Activated CD4-positive, alpha-beta T cell treated with anti-CD3 and anti-CD28 coated beads, Interleukin-2, amount 50 U/mL, for 48 hours (primary cell): ENCODE measurements around the gene SNAPC2.
A peak's percentile ranks its signal among the peaks of the same experiment; 100 is the strongest.

Experiments
- DNase-seq, 2 experiments: peaks; one replicate each; pipeline ENCODE4 v3.0.0-alpha.2; 2020

Gene SNAPC2

GRCh38 chr19:7919610-7920518 is at the start of gene SNAPC2:
Gene SNAPC2 (plus strand): TSS chr19:7920338. CDS start chr19:7920367, 29 bp downstream.
- peak; percentile 98 for DNase-seq

- peak; percentile 60 to 68 for DNase-seq
These were observed 49.3 kb upstream of the SNAPC2 start for GRCh38 chr19:7870571-7871436.

- peak; percentile 87 for DNase-seq
These were observed 48.5 kb upstream of the SNAPC2 start for GRCh38 chr19:7871437-7872305.

- DNase-seq, result no peak
These were observed 47.6 kb upstream of the SNAPC2 start for GRCh38 chr19:7872306-7873204.

- no peak for DNase-seq
These were observed 46.6 kb upstream of the SNAPC2 start for GRCh38 chr19:7873304-7874075.

GRCh38 chr19:7874076-7874896 is 45.9 kb upstream of the SNAPC2 start, which contains the start of gene PRR36:
Gene PRR36 (minus strand): TSS chr19:7874390. CDS start chr19:7873689, 701 bp downstream.
- peak in 1 of 2 experiments; percentile 28 for DNase-seq

- no peak for DNase-seq
These were observed 45.3 kb upstream of the SNAPC2 start for GRCh38 chr19:7874897-7875273.

GRCh38 chr19:7877249-7877836 is 42.8 kb upstream of the SNAPC2 start:
- no peak for DNase-seq

GRCh38 chr19:7879111-7879807 is 40.9 kb upstream of the SNAPC2 start:
- DNase-seq, result no peak

GRCh38 chr19:7879836-7880235 is 40.3 kb upstream of the SNAPC2 start:
- DNase-seq, result no peak

- no peak for DNase-seq
These were observed 38.2 kb upstream of the SNAPC2 start for GRCh38 chr19:7881910-7882309.

- no peak for DNase-seq
These were observed 37.0 kb upstream of the SNAPC2 start for GRCh38 chr19:7883105-7883504.

GRCh38 chr19:7883796-7884570 is 36.2 kb upstream of the SNAPC2 start:
- DNase-seq, result no peak

GRCh38 chr19:7885818-7886217 is 34.3 kb upstream of the SNAPC2 start:
- DNase-seq, result no peak

GRCh38 chr19:7887408-7888144 is 32.6 kb upstream of the SNAPC2 start:
- DNase-seq, result no peak

- peak; percentile 54 to 57 for DNase-seq
These were observed 31.9 kb upstream of the SNAPC2 start, which contains the start of gene LRRC8E for GRCh38 chr19:7888145-7888825. Gene LRRC8E (plus strand): TSS chr19:7888510. CDS start chr19:7895604, 7,094 bp downstream.
